H1 (cell line): Measurements from ENCODE around the gene IKZF3. TPM values are rescaled to one million over a fixed set of nuclear protein-coding genes. Genes with fewer than 3 reads are reported as not detected.

ENCODE experiments used
- CTCF ChIA-PET: fragments of 300-600 bp; sonication (Branson Sonifier 250); formaldehyde crosslinking; loops from one replicate; lab custom pipeline; 2021; ENCODE audit not compliant: partially characterized antibody; lab: Charles Lee
- POLR2A ChIA-PET: fragments of 300-600 bp; sonication (Branson Sonifier 250); formaldehyde crosslinking; loops from one replicate; lab custom pipeline; 2021; ENCODE audit warnings: inconsistent platforms; ENCODE audit not compliant: partially characterized antibody; lab: Charles Lee
- DNase-seq, 2 experiments: peaks; one replicate each; pipeline versions ENCODE4 v3.0.0 to v3.0.0-alpha.2; 2010 to 2022; ENCODE audit warnings: low spot score in 2 of 2, low read depth in 1 of 2, mixed read lengths in 1 of 2
- FAIRE-seq: peaks from 2 replicates; lab custom pipeline; 2011; peaks lifted over from hg19 to GRCh38; lab: Jason Lieb, UNC
- H2AFZ ChIP-seq: 2 replicates; pipeline ENCODE4 v1.8.1; 2012; ENCODE audit warnings: low read length, inconsistent platforms
- H2AK5ac ChIP-seq: 2 replicates; pipeline ENCODE4 v1.6.1; 2013; ENCODE audit warnings: low read depth, low read length
- H2BK120ac ChIP-seq: replicated peaks from 2 replicates; pipeline ENCODE3; 2013; ENCODE audit warnings: low read depth, low read length, inconsistent platforms
- H2BK12ac ChIP-seq: 2 replicates; pipeline ENCODE4 v1.6.1; 2013; ENCODE audit warnings: low read depth, low read length
- H2BK15ac ChIP-seq: 2 replicates; pipeline ENCODE4 v1.6.1; 2013; ENCODE audit warnings: low read length
- H2BK20ac ChIP-seq: 2 replicates; pipeline ENCODE4 v1.6.1; 2013; ENCODE audit warnings: low read length
- H2BK5ac ChIP-seq: 2 replicates; pipeline ENCODE4 v1.6.1; 2013; ENCODE audit warnings: low read depth, low read length
- H3K14ac ChIP-seq: 2 replicates; pipeline ENCODE4 v1.6.1; 2013; ENCODE audit warnings: inconsistent platforms; ENCODE audit not compliant: insufficient read length
- H3K18ac ChIP-seq: 2 replicates; pipeline ENCODE4 v1.6.1; 2013; ENCODE audit warnings: low read length; ENCODE audit errors: extremely low read depth
- H3K23ac ChIP-seq: 2 replicates; pipeline ENCODE4 v1.6.1; 2013; ENCODE audit warnings: inconsistent platforms; ENCODE audit not compliant: insufficient read length
- H3K23me2 ChIP-seq: 2 replicates; pipeline ENCODE4 v1.6.1; 2013; ENCODE audit warnings: low read depth, low read length
- H3K27ac ChIP-seq: 2 replicates; pipeline ENCODE4 v1.6.1; 2011; ENCODE audit warnings: low read depth, low read length, inconsistent platforms
- H3K27me3 ChIP-seq, 4 experiments: replicated peaks in 1 of 4; 1 replicate in 1 of 4; 2 replicates in 3 of 4; pipeline versions ENCODE4 v1.6.1 to v1.8.1; 2011 to 2013; ENCODE audit warnings: low read length in 3 of 4, mild to moderate bottlenecking in 3 of 4, inconsistent platforms in 2 of 4, mixed read lengths in 2 of 4, moderate library complexity in 1 of 4; ENCODE audit not compliant: control insufficient read depth in 3 of 4, insufficient read depth in 3 of 4; ENCODE audit errors: extremely low read depth in 1 of 4
- H3K36me3 ChIP-seq, 4 experiments: 2 replicates each; pipeline versions ENCODE4 v1.6.1 to v1.8.1; 2011 to 2013; ENCODE audit warnings: mild to moderate bottlenecking in 4 of 4, low read length in 3 of 4, moderate library complexity in 2 of 4, control low read depth in 1 of 4, inconsistent platforms in 1 of 4; ENCODE audit not compliant: insufficient read depth in 4 of 4, control insufficient read depth in 2 of 4
- H3K4ac ChIP-seq: replicated peaks from 2 replicates; pipeline ENCODE3; 2013; ENCODE audit warnings: low read length, low read depth, mixed read lengths, inconsistent platforms; ENCODE audit not compliant: insufficient read length
- H3K4me1 ChIP-seq, 4 experiments: replicated peaks in 1 of 4; 1 replicate in 1 of 4; 2 replicates in 3 of 4; pipeline versions ENCODE4 v1.6.1 to v1.8.1; 2011 to 2013; ENCODE audit warnings: low read length in 3 of 4, inconsistent platforms in 2 of 4, mixed read lengths in 1 of 4; ENCODE audit not compliant: insufficient read depth in 4 of 4, control insufficient read depth in 3 of 4
- H3K4me2 ChIP-seq, 2 experiments: 2 replicates each; pipeline versions ENCODE4 v1.6.1 to v1.8.1; 2011 to 2013; ENCODE audit warnings: low read depth in 2 of 2, low read length in 2 of 2, control low read depth in 1 of 2, inconsistent platforms in 1 of 2, mild to moderate bottlenecking in 1 of 2; ENCODE audit not compliant: insufficient read depth in 1 of 2
- H3K4me3 ChIP-seq, 4 experiments: fragments of 200-600, 300-600 bp in 1 of 4; sonication (generic), shearing (Covaris generic), sonication (Bioruptor Twin) in 1 of 4; 2 replicates each; pipeline versions ENCODE4 v1.5.1 to v1.8.1; 2011 to 2016; ENCODE audit warnings: low read length in 4 of 4, low read depth in 3 of 4, control low read depth in 2 of 4, inconsistent platforms in 2 of 4, mild to moderate bottlenecking in 2 of 4, mixed read lengths in 1 of 4, moderate library complexity in 1 of 4; ENCODE audit not compliant: insufficient read depth in 2 of 4; ENCODE audit errors: extremely low read depth in 1 of 4
- H3K56ac ChIP-seq: replicated peaks from 2 replicates; pipeline ENCODE3; 2013; ENCODE audit warnings: low read depth, mild to moderate bottlenecking, mixed read lengths, low read length, inconsistent platforms; ENCODE audit not compliant: insufficient read length
- H3K79me1 ChIP-seq: 2 replicates; pipeline ENCODE4 v1.6.1; 2013; ENCODE audit warnings: low read depth, low read length, control low read depth
- H3K79me2 ChIP-seq, 2 experiments: 2 replicates each; pipeline versions ENCODE4 v1.6.1 to v1.8.1; 2012 to 2013; ENCODE audit warnings: low read length in 2 of 2, mild to moderate bottlenecking in 2 of 2, inconsistent platforms in 1 of 2; ENCODE audit not compliant: insufficient read depth in 2 of 2, control insufficient read depth in 1 of 2
- H3K9ac ChIP-seq, 4 experiments: replicated peaks in 1 of 4; 1 replicate in 1 of 4; 2 replicates in 3 of 4; pipeline versions ENCODE4 v1.6.1 to v1.8.1; 2011 to 2013; ENCODE audit warnings: low read depth in 3 of 4, low read length in 3 of 4, control low read depth in 2 of 4, mild to moderate bottlenecking in 2 of 4, moderate library complexity in 2 of 4, inconsistent platforms in 1 of 4; ENCODE audit errors: extremely low read depth in 1 of 4
- H3K9me3 ChIP-seq, 2 experiments: 2 replicates each; pipeline versions ENCODE4 v1.6.1 to v1.8.1; 2012 to 2013; ENCODE audit warnings: mild to moderate bottlenecking in 2 of 2, moderate library complexity in 2 of 2, control low read depth in 1 of 2, inconsistent platforms in 1 of 2, low read depth in 1 of 2, low read length in 1 of 2, mixed read lengths in 1 of 2; ENCODE audit not compliant: insufficient read depth in 2 of 2
- H4K20me1 ChIP-seq, 2 experiments: replicated peaks in 1 of 2; 2 replicates each; pipeline versions ENCODE3 to v1.8.1; 2011 to 2013; ENCODE audit warnings: inconsistent platforms in 2 of 2, low read length in 2 of 2, mild to moderate bottlenecking in 1 of 2; ENCODE audit not compliant: insufficient read depth in 2 of 2, control insufficient read depth in 1 of 2
- H4K5ac ChIP-seq: 2 replicates; pipeline ENCODE4 v1.6.1; 2013; ENCODE audit warnings: low read length, low read depth, mixed read lengths, inconsistent platforms; ENCODE audit not compliant: insufficient read length
- H4K8ac ChIP-seq: 2 replicates; pipeline ENCODE4 v1.8.0; 2013; ENCODE audit warnings: mild to moderate bottlenecking, moderate library complexity, low read length, inconsistent platforms; ENCODE audit not compliant: insufficient read depth; ENCODE audit errors: extremely low read depth
- H4K91ac ChIP-seq: replicated peaks from 2 replicates; pipeline ENCODE3; 2013; ENCODE audit warnings: low read length, mixed read lengths, inconsistent platforms; ENCODE audit not compliant: insufficient read length
- CBX8 ChIP-seq: fragments of 300-800, 300-1000 bp; sonication (generic); IDR thresholded peaks from 2 replicates; pipeline ENCODE4 v1.7.1; 2016; ENCODE audit warnings: low read depth, low read length, borderline replicate concordance
- SIRT6 ChIP-seq: IDR thresholded peaks from one replicate; pipeline ENCODE4 v1.7.1; 2012; ENCODE audit warnings: low read length, inconsistent platforms
- TAF7 ChIP-seq: optimal IDR thresholded peaks from 2 replicates; pipeline ENCODE3; 2011; ENCODE audit warnings: low read depth, mild to moderate bottlenecking, inconsistent platforms, low read length, moderate library complexity, borderline replicate concordance
- ZNF274 ChIP-seq: IDR thresholded peaks from 2 replicates; pipeline ENCODE4 v1.7.0; 2012; ENCODE audit warnings: low read length, borderline replicate concordance; ENCODE audit errors: extremely low read depth
- WGBS, 2 experiments: shearing (Covaris generic) in 1 of 2; methylation state at CpG; one replicate each; pipeline versions ENCODE4 v1.1.6 to v1.1.7; 2013 to 2015; ENCODE audit warnings: low lambda C conversion rate in 2 of 2, mixed read lengths in 2 of 2, inconsistent platforms in 1 of 2, low coverage in 1 of 2, missing lambda C conversion rate in 1 of 2; ENCODE audit not compliant: insufficient replicate concordance in 2 of 2, insufficient coverage in 1 of 2, insufficient read length in 1 of 2; ENCODE audit errors: extremely low coverage in 1 of 2, missing lambda C conversion rate in 1 of 2; 5-methylcytosine and 5-hydroxymethylcytosine counted together
- polyA plus RNA-seq, 7 experiments: library from polyadenylated mRNA; depleted of rRNA in 3 of 7; stranded (reverse) in 5 of 7; unstranded in 2 of 7; fragments of >200 nt in 5 of 7; fragments of 200-250 nt in 2 of 7; gene quantifications; 1 replicate in 5 of 7; 2 replicates in 1 of 7; 4 replicates in 1 of 7; pipeline versions ENCODE4 v1.2.1 to v1.2.3, GENCODE V29; 2011 to 2013; ENCODE audit warnings: missing spikeins in 2 of 7, mixed read lengths in 2 of 7
- total RNA-seq: library from RNA; stranded (reverse); fragmentation: NEBNext Ultra II Directional; extraction: Animal tissue kit (Norgen Biotek cat#: 25700); gene quantifications from 2 replicates; pipeline ENCODE4 v1.2.1, GENCODE V29; 2021

Gene IKZF3
- total and polyA plus RNA-seq, 2 of the 8 experiments (the other 6 are each of a cell fraction or from before 2014, with no cell fraction given), result 0.23 to 0.56 TPM

DNA sequence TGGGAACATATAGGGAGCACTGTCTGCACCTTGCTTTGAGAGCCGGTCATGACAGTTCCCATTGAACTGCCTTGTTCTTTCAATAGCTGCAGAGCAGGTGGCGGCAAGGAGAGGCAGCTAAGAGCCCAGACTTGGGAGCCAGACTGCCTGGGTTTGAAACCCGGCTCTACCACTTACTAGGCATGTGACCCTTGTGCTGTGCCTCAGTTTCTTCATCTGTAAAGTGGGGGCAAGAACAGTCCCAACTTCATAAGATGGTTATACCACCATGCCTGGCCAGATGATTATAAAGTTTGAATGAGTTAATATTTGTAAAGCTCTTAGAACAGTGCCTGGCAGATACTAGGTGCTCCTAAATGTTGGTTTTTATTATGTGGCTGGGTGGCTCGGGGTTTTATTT lies 149.9 kb downstream of the IKZF3 start:
- Histone ChIP-seq H3K4me2 (no peak overlapping the region), H3K9ac (no peak overlapping the region), H3K4ac (no peak overlapping the region), H3K36me3 (peaks cover 40 to 94% (median 76%) of the 10 kb centered on the region in 4 experiments), H3K14ac (no peak overlapping the region), H3K79me2 (peaks cover 0 to 14% of the 10 kb centered on the region in 2 experiments; a peak in 2 of 4 replicates), H2BK15ac (no peak overlapping the region), H2BK5ac (no peak overlapping the region), H4K8ac (no peak overlapping the region), H3K23me2 (no peaks in the 10 kb centered on the region), H2BK12ac (peak overlapping the region; percentile 60; the same call in 1 of the 2 replicates), H3K27me3 (no peaks in the 10 kb centered on the region), H2AFZ (no peak overlapping the region), H3K79me1 (no peaks in the 10 kb centered on the region; the same call in 1 of the 2 replicates), H3K4me1 (no peaks in the 10 kb centered on the region), H4K5ac (no peak overlapping the region), H3K18ac (no peak overlapping the region), H2AK5ac (no peak overlapping the region), H3K9me3 (no peaks in the 10 kb centered on the region), H3K23ac (no peak overlapping the region), H3K27ac (no peak overlapping the region), H4K91ac (no peak overlapping the region), H2BK120ac (no peak overlapping the region), H2BK20ac (no peak overlapping the region), H4K20me1 (peaks cover 13 to 19% of the 10 kb centered on the region in 2 experiments), H3K4me3 (no peak overlapping the region), H3K56ac (no peak overlapping the region)
- ChIA-PET POLR2A (interaction anchor here (0.7 to 4.5 kb wide), 7 partner anchors 10 to 37 kb away, joined by 3 to 23 read pairs (median 4); partner anchors contain the start of gene ERBB2), CTCF (interaction anchor here (1.0 to 2.7 kb wide), 3 partner anchors 12 to 92 kb away, joined by 3 to 13 read pairs (median 4); partner anchors contain the start of gene MIEN1)
- DNase-seq (no peak), FAIRE-seq (no peak)
- TF ChIP-seq ZNF274, result no peak
- TF ChIP-seq CBX8, result no peak
- TF ChIP-seq SIRT6, result no peak
- no peak for TF ChIP-seq TAF7
- WGBS, 2 experiments, result 95% methylated on average over 4 of the region's 4 CpGs; no CpG with 5 or more reads in 1 of the 2 experiments
